ENCODE results near the gene LY6G5C.

DNA sequence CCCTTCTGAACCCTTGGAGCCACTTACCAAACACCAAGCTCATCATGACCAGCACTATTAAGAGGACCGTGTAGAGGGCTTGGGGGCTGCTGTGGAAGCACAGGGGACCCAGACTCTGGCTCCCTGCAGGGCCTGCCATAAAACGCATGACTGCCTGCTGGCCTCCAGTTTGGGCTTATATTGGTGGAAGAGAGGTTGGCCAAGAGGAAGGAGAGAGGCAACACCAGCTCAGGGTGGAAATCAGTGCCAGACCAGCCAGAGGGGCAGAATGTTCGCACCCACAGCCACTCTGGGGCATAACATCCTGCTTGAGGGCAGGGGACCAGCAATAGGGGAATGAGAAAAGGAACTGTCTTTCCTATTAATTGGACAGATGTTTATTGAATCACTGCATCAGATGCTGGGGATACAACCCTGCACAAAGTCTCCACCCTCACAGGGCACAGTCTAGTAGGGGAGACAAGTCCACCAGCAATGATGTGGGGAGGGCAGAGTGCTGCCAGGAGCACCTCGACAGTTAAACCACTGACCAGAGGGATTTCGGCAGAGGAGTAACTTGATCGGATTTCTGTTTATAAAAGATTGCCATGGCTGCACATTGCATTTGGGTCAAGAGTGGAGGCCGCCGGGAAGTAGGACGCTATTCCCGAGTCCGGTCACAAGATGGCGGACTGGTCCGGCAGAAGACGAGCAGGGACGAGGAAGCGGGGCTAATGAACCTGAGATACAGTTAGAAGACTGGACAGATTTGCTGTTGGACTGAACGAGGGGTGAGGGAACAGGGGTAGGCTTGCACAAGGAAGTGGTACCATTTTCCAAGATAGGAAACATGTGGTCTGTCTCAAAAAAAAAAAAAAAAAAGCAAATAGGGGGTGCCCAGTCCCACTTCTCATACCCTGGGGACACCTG is at the start of gene LY6G5C:
- TF ChIP-seq EP300 (IDR thresholded peaks at IDR 0.05) (no peak), POLR2A (IDR thresholded peaks at IDR 0.05) (no peak)
- TF ChIP-seq, protein P1, sequence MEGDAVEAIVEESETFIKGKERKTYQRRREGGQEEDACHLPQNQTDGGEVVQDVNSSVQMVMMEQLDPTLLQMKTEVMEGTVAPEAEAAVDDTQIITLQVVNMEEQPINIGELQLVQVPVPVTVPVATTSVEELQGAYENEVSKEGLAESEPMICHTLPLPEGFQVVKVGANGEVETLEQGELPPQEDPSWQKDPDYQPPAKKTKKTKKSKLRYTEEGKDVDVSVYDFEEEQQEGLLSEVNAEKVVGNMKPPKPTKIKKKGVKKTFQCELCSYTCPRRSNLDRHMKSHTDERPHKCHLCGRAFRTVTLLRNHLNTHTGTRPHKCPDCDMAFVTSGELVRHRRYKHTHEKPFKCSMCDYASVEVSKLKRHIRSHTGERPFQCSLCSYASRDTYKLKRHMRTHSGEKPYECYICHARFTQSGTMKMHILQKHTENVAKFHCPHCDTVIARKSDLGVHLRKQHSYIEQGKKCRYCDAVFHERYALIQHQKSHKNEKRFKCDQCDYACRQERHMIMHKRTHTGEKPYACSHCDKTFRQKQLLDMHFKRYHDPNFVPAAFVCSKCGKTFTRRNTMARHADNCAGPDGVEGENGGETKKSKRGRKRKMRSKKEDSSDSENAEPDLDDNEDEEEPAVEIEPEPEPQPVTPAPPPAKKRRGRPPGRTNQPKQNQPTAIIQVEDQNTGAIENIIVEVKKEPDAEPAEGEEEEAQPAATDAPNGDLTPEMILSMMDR (IDR thresholded peaks at IDR 0.05), result peak in 2 of 3 donors; percentile 72 to 79

Data from ovary (tissue), 3 donors.